Muscle of back (tissue), 11 donors: Measurements from ENCODE around the gene PSD4. TPM values are rescaled to one million over a fixed set of nuclear protein-coding genes. Genes with fewer than 3 reads are reported as not detected.

ENCODE experiments used
- DNase-seq, 3 donors: peaks; one replicate each; pipeline versions ENCODE4 v3.0.0 to v3.0.0-alpha.2; 2013
- polyA plus RNA-seq, 10 donors: library from polyadenylated mRNA; unstranded; fragments of 120-200 nt; gene quantifications; one replicate each; pipeline ENCODE4 v1.2.1, GENCODE V29; 2013; ENCODE audit not compliant: insufficient read length in 10 of 10

The PSD4 gene
- polyA plus RNA-seq, 10 donors, result 1.2 to 4.2 (median 2.0) TPM

- DNase-seq, result no peak
Observed at GRCh38 chr2:113141451-113141850, 32.3 kb upstream of the PSD4 start.

GRCh38 chr2:113142290-113142689, 31.5 kb upstream of the PSD4 start:
- DNase-seq, result no peak

GRCh38 chr2:113144259-113144658, 29.5 kb upstream of the PSD4 start:
- no peak for DNase-seq

GRCh38 chr2:113148606-113149552, 24.9 kb upstream of the PSD4 start:
- DNase-seq, result no peak

- no peak for DNase-seq
Observed at GRCh38 chr2:113149553-113150257, 24.1 kb upstream of the PSD4 start.

GRCh38 chr2:113150258-113150601, 23.5 kb upstream of the PSD4 start:
- DNase-seq, result no peak

GRCh38 chr2:113155331-113155730, 18.4 kb upstream of the PSD4 start:
- no peak for DNase-seq

GRCh38 chr2:113156278-113157117, 17.3 kb upstream of the PSD4 start:
- no peak for DNase-seq

GRCh38 chr2:113157118-113157896, 16.5 kb upstream of the PSD4 start:
- peak in 1 of 3 donors; percentile 48 for DNase-seq

- peak in 1 of 3 donors; percentile 23 for DNase-seq
Observed at GRCh38 chr2:113157897-113158753, 15.6 kb upstream of the PSD4 start.

GRCh38 chr2:113158884-113159553, 14.8 kb upstream of the PSD4 start:
- DNase-seq, result no peak

- no peak for DNase-seq
Observed at GRCh38 chr2:113160248-113160647, 13.5 kb upstream of the PSD4 start.

GRCh38 chr2:113160962-113161361, 12.8 kb upstream of the PSD4 start:
- DNase-seq, result no peak

- DNase-seq, result no peak
Observed at GRCh38 chr2:113162173-113162572, 11.6 kb upstream of the PSD4 start.

GRCh38 chr2:113162869-113163268, 10.9 kb upstream of the PSD4 start:
- no peak for DNase-seq

GRCh38 chr2:113164215-113164929, 9.4 kb upstream of the PSD4 start:
- no peak for DNase-seq

GRCh38 chr2:113164930-113165585, 8.7 kb upstream of the PSD4 start:
- no peak for DNase-seq

GRCh38 chr2:113166187-113166645, 7.6 kb upstream of the PSD4 start:
- DNase-seq, result no peak
